H1 (cell line): ENCODE results near the gene SLC37A2.

Experiments used
- CEBPB ChIP-seq: IDR thresholded peaks from 2 replicates; pipeline ENCODE4 v1.6.1; 2012; ENCODE audit warnings: low read depth, low read length
- EP300 ChIP-seq, 2 experiments: IDR thresholded peaks; 1 replicate in 1 of 2; 2 replicates in 1 of 2; pipeline ENCODE4 v1.6.1; 2011 to 2012; ENCODE audit warnings: low read depth in 2 of 2, low read length in 2 of 2, mild to moderate bottlenecking in 2 of 2, borderline replicate concordance in 1 of 2, inconsistent platforms in 1 of 2, moderate library complexity in 1 of 2
- EZH2 ChIP-seq: fragments of 200-600 bp; sonication (generic); IDR thresholded peaks from 2 replicates; pipeline ENCODE4 v1.7.1; 2012; ENCODE audit warnings: low read depth, mild to moderate bottlenecking, moderate library complexity, low read length, inconsistent platforms; ENCODE audit not compliant: severe bottlenecking
- GTF2F1 ChIP-seq: IDR thresholded peaks from 2 replicates; pipeline ENCODE4 v1.6.1; 2012; ENCODE audit warnings: low read depth, low read length, improper control_type of control experiment, borderline replicate concordance
- POLR2AphosphoS5 ChIP-seq: IDR thresholded peaks from 2 replicates; pipeline ENCODE4 v1.6.1; 2011; ENCODE audit warnings: low read depth, low read length
- TEAD4 ChIP-seq: IDR thresholded peaks from 2 replicates; pipeline ENCODE4 v1.6.1; 2012; ENCODE audit warnings: low read depth, low read length, inconsistent platforms, mixed read lengths
- TF ChIP-seq, protein P1 (sequence below), 3 experiments: IDR thresholded peaks; 1 replicate in 2 of 3; 2 replicates in 1 of 3; pipeline versions ENCODE4 v1.5.1 to v1.6.1; 2011; ENCODE audit warnings: low read length in 3 of 3, mild to moderate bottlenecking in 3 of 3, inconsistent platforms in 2 of 3, low read depth in 1 of 3, moderate library complexity in 1 of 3; ENCODE audit not compliant: insufficient read depth in 1 of 3; ENCODE audit errors: control extremely low read depth in 1 of 3

- TF ChIP-seq, protein P1, sequence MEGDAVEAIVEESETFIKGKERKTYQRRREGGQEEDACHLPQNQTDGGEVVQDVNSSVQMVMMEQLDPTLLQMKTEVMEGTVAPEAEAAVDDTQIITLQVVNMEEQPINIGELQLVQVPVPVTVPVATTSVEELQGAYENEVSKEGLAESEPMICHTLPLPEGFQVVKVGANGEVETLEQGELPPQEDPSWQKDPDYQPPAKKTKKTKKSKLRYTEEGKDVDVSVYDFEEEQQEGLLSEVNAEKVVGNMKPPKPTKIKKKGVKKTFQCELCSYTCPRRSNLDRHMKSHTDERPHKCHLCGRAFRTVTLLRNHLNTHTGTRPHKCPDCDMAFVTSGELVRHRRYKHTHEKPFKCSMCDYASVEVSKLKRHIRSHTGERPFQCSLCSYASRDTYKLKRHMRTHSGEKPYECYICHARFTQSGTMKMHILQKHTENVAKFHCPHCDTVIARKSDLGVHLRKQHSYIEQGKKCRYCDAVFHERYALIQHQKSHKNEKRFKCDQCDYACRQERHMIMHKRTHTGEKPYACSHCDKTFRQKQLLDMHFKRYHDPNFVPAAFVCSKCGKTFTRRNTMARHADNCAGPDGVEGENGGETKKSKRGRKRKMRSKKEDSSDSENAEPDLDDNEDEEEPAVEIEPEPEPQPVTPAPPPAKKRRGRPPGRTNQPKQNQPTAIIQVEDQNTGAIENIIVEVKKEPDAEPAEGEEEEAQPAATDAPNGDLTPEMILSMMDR (IDR thresholded peaks at IDR 0.05; ENCODE audit: control extremely low read depth in 1 of 3, insufficient read depth in 1 of 3, low read depth in 1 of 3, low read length in 3 of 3): no peak
- TF ChIP-seq TEAD4 (no peak), POLR2AphosphoS5 (no peak), EZH2 (no peak), CEBPB (no peak), GTF2F1 (no peak), EP300 (IDR thresholded peaks at IDR 0.05; ENCODE audit: borderline replicate concordance in 1 of 2, low read depth in 2 of 2, low read length in 2 of 2) (no peak)
Observed at GRCh38 chr11:125090816-125091215, 27.7 kb downstream of the SLC37A2 start.
